ENCODE measurements around the gene LRRN2.

The LRRN2 gene

GRCh38 chr1:204688776-204689175 is 3.2 kb upstream of the LRRN2 start:
- DNase-seq: no peak

- no peak for DNase-seq
Measured at GRCh38 chr1:204688007-204688406, 2.5 kb upstream of the LRRN2 start.

- no peak for DNase-seq
Measured at GRCh38 chr1:204684571-204685235, 835 bp downstream of the LRRN2 start.

GRCh38 chr1:204684206-204684570 is 1.4 kb downstream of the LRRN2 start:
- DNase-seq: peak; percentile 68

GRCh38 chr1:204683284-204684205 is 2.0 kb downstream of the LRRN2 start:
- DNase-seq: no peak

GRCh38 chr1:204680461-204680860 is 5.1 kb downstream of the LRRN2 start:
- peak; percentile 50 for DNase-seq

- DNase-seq: no peak
Measured at GRCh38 chr1:204680051-204680450, 5.5 kb downstream of the LRRN2 start.

- no peak for DNase-seq
Measured at GRCh38 chr1:204678721-204679475, 6.6 kb downstream of the LRRN2 start.

- no peak for DNase-seq
Measured at GRCh38 chr1:204677864-204678263, 7.7 kb downstream of the LRRN2 start.

- DNase-seq: no peak
Measured at GRCh38 chr1:204676043-204676442, 9.5 kb downstream of the LRRN2 start.

- peak; percentile 68 for DNase-seq
Measured at GRCh38 chr1:204673909-204674649, 11.5 kb downstream of the LRRN2 start.

- DNase-seq: no peak
Measured at GRCh38 chr1:204673209-204673608, 12.3 kb downstream of the LRRN2 start.

- DNase-seq: no peak
Measured at GRCh38 chr1:204672482-204673121, 12.9 kb downstream of the LRRN2 start.

- no peak for DNase-seq
Measured at GRCh38 chr1:204672069-204672468, 13.5 kb downstream of the LRRN2 start.

GRCh38 chr1:204670152-204670927 is 15.2 kb downstream of the LRRN2 start:
- DNase-seq: no peak

GRCh38 chr1:204669579-204669978 is 16.0 kb downstream of the LRRN2 start:
- DNase-seq: no peak

GRCh38 chr1:204664384-204664651 is 21.2 kb downstream of the LRRN2 start:
- no peak for DNase-seq

- no peak for DNase-seq
Measured at GRCh38 chr1:204663644-204664383, 21.7 kb downstream of the LRRN2 start.

- DNase-seq: no peak
Measured at GRCh38 chr1:204662530-204662929, 23.0 kb downstream of the LRRN2 start.

GRCh38 chr1:204660509-204660908 is 25.0 kb downstream of the LRRN2 start:
- no peak for DNase-seq

- DNase-seq: no peak
Measured at GRCh38 chr1:204659056-204659455, 26.5 kb downstream of the LRRN2 start.
